Measurements from ENCODE around the gene RASA3.
"Not testable (repeated sequence)": the region's sequence is repeated elsewhere in the genome, so short reads cannot be mapped to it uniquely, and the experiment has no call there.

Gene RASA3

GRCh38 chr13:114114006-114114640, 18.3 kb downstream of the RASA3 start:
- DNase-seq = no peak

GRCh38 chr13:114113395-114113794, 19.0 kb downstream of the RASA3 start:
- DNase-seq = not testable (repeated sequence)

- DNase-seq = no peak
These were observed 19.5 kb downstream of the RASA3 start for GRCh38 chr13:114112826-114113322.

- no peak for DNase-seq
These were observed 20.1 kb downstream of the RASA3 start for GRCh38 chr13:114112231-114112825.

GRCh38 chr13:114111577-114111976, 20.8 kb downstream of the RASA3 start:
- DNase-seq = no peak

- DNase-seq = not testable (repeated sequence)
These were observed 21.6 kb downstream of the RASA3 start for GRCh38 chr13:114110830-114111189.

- DNase-seq = peak in 2 of 56 donors; percentile 20 to 37
These were observed 22.2 kb downstream of the RASA3 start for GRCh38 chr13:114110091-114110829.

- peak in 11 of 56 donors; percentile 17 to 70 (median 48) for DNase-seq
These were observed 22.8 kb downstream of the RASA3 start for GRCh38 chr13:114109641-114110041.

- DNase-seq = no peak
These were observed 23.5 kb downstream of the RASA3 start for GRCh38 chr13:114108894-114109293.

GRCh38 chr13:114108141-114108761, 24.2 kb downstream of the RASA3 start:
- DNase-seq = no peak

- DNase-seq = peak in 15 of 56 donors; percentile 33 to 67 (median 44)
These were observed 24.7 kb downstream of the RASA3 start for GRCh38 chr13:114107686-114108081.

GRCh38 chr13:114106991-114107685, 25.3 kb downstream of the RASA3 start:
- DNase-seq = no peak

GRCh38 chr13:114106526-114106925, 25.9 kb downstream of the RASA3 start:
- DNase-seq = no peak

- no peak for DNase-seq
These were observed 26.8 kb downstream of the RASA3 start for GRCh38 chr13:114105521-114106225.

- DNase-seq = no peak
These were observed 27.5 kb downstream of the RASA3 start for GRCh38 chr13:114104655-114105520.

GRCh38 chr13:114103801-114104654, 28.4 kb downstream of the RASA3 start:
- no peak for DNase-seq

- not testable (repeated sequence) for DNase-seq
These were observed 29.2 kb downstream of the RASA3 start for GRCh38 chr13:114103289-114103621.

GRCh38 chr13:114102521-114103288, 29.7 kb downstream of the RASA3 start:
- no peak for DNase-seq

Data from amygdala (tissue), 56 donors.